GM18517 (cell line): Measurements from ENCODE around the gene VPS35L.

ENCODE experiments used
- ATAC-seq: cut with Tn5 transposase; IDR thresholded peaks from one replicate; pipeline ENCODE4 v1.9.1; 2021; ENCODE audit warnings: mild to moderate bottlenecking, moderate library complexity; ENCODE audit not compliant: unreplicated experiment

Gene VPS35L

GRCh38 chr16:19737306-19738038 lies 182.0 kb downstream of the VPS35L start:
- ATAC-seq = no peak

GRCh38 chr16:19741354-19741753 lies 185.9 kb downstream of the VPS35L start:
- ATAC-seq = no peak

GRCh38 chr16:19743816-19744159 lies 188.3 kb downstream of the VPS35L start:
- no peak for ATAC-seq

GRCh38 chr16:19744670-19745069 lies 189.2 kb downstream of the VPS35L start:
- ATAC-seq = no peak

GRCh38 chr16:19745286-19746010 lies 189.9 kb downstream of the VPS35L start:
- ATAC-seq = no peak

GRCh38 chr16:19746561-19746960 lies 191.1 kb downstream of the VPS35L start:
- no peak for ATAC-seq

GRCh38 chr16:19748389-19749168 lies 193.1 kb downstream of the VPS35L start:
- ATAC-seq = no peak

GRCh38 chr16:19749571-19750080 lies 194.1 kb downstream of the VPS35L start:
- no peak for ATAC-seq
